Peyer's patch (tissue), 4 donors: Measurements from ENCODE around the gene PFDN6. TPM values are rescaled to one million over a fixed set of nuclear protein-coding genes. Genes with fewer than 3 reads are reported as not detected.

Experiments
- DNase-seq, 3 donors: peaks; one replicate each; pipeline ENCODE4 v3.0.0-alpha.2; 2017 to 2019
- H3K27ac ChIP-seq, 4 donors: fragments of 200-600 bp; sonication (generic); one replicate each; pipeline ENCODE4 v1.5.1; 2016 to 2019
- H3K27me3 ChIP-seq, 2 donors: fragments of 200-600 bp; sonication (generic); one replicate each; pipeline ENCODE4 v1.5.1; 2019
- H3K36me3 ChIP-seq, 3 donors: fragments of 200-600 bp; sonication (generic); one replicate each; pipeline ENCODE4 v1.5.1; 2016 to 2019
- H3K4me1 ChIP-seq, 4 donors: fragments of 200-600 bp; sonication (generic); one replicate each; pipeline ENCODE4 v1.5.1; 2016 to 2019
- H3K4me3 ChIP-seq, 4 donors: fragments of 200-600 bp; sonication (generic); 1 replicate in 3 of 4; 2 replicates in 1 of 4; pipeline ENCODE4 v1.5.1; 2016 to 2019; ENCODE audit warnings: mild to moderate bottlenecking in 1 of 4
- H3K9me3 ChIP-seq, 4 donors: fragments of 200-600 bp; sonication (generic); one replicate each; pipeline ENCODE4 v1.5.1; 2016 to 2019; ENCODE audit warnings: mild to moderate bottlenecking in 1 of 4
- POLR2A ChIP-seq, 2 donors: fragments of 450-650 bp; IDR thresholded peaks; one replicate each; pipeline ENCODE4 v1.5.1; 2017; ENCODE audit warnings: antibody characterized with exemption in 2 of 2, mild to moderate bottlenecking in 2 of 2, moderate library complexity in 2 of 2
- total RNA-seq, 4 donors: library from RNA; depleted of rRNA; stranded (reverse); fragments of >200 nt; gene quantifications; one replicate each; pipeline ENCODE4 v1.1.0, GENCODE V29; 2016
- TF ChIP-seq, protein P1 (sequence below), 6 experiments: fragments of 450-650 bp in 4 of 6; fragments of 200-600 bp in 2 of 6; sonication (generic) in 1 of 6; IDR thresholded peaks; one replicate each; pipeline ENCODE4 v1.5.1; 2017 to 2019; ENCODE audit warnings: antibody characterized with exemption in 6 of 6, mild to moderate bottlenecking in 3 of 6, moderate library complexity in 1 of 6

Gene PFDN6
- total RNA-seq, 4 donors from 2014 or later = 12.4 to 24.8 (median 14.4) TPM

DNA sequence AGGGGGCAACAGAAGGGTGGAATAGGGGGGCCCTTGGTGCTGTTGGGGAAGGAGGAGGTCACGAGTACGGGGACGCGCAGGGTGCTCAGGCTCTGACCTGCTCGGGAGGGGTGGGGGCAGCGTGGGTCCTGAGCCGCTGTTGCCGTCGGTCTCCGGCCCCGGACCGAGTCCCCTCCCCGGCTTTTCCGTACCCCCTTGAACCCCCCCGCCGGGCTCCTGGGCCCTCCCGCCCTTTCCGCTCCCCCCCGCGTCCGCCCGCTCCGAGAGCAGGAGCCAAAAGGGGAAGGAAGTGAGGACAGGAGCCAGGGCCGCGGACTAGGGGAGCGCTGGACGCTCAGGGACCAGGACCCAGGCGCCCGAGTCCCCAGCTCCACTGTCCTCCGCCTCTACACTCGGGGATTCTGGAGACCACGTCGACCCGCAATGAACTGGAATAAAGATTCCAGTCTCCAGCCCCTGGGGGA lies 9.4 kb downstream of the PFDN6 start, which contains the start of gene RGL2:
RGL2 (minus strand) TSS at position 170 of the 464 bp plus-strand sequence. CDS start 332 bp downstream, outside the sequence.
- peak; percentile 83 to 93 (median 88) for DNase-seq

DNA sequence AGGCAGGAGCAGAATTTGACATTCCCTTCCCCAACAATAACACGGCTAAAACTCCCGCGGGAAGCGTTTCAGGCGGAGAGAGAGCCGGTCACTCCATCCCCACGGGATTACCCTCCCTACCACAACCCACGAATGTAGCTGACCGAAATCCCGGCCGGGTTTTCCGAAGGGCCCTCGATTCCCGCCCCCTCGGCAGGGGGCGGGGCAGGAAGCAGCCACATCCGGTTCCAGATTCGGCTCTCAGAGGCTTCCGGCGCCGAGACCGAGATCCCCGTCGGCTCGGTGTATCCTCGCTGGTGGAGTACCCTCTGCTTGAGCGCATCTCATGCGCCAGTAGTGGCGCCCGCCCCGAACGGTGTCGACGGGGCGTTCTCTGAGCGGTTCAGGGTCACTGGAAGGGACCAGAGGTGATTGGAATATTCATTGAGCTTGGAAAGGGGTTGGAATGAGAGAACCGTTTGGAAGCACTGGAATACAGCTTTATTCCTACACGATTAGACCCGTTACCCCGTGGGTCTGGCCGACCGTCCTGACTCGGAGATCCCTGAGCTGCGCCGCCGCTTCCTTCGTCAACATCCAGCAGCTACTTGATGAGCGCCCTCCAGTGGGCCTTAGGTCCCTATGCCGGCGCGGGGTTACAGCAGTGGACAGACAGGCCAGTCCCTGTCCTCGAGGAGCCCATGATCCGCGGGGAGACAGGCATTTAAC lies 10.0 kb downstream of the PFDN6 start:
- peak overlapping the region; percentile 93 to 96 (median 95) for H3K27ac ChIP-seq
- no peaks in the 10 kb centered on the region for H3K9me3 ChIP-seq
- peak overlapping the region; percentile 69 to 89 (median 80) for H3K4me3 ChIP-seq
- peak; percentile 86 to 96 (median 94) for DNase-seq
- H3K4me1 ChIP-seq = peaks cover 0 to 22% (median 6%) of the 10 kb centered on the region in 4 donors
- H3K36me3 ChIP-seq = peaks cover 0 to 40% (median 0%) of the 10 kb centered on the region in 3 donors
- TF ChIP-seq POLR2A (IDR thresholded peaks at IDR 0.05) = peak; percentile 67 to 74
- TF ChIP-seq, protein P1, sequence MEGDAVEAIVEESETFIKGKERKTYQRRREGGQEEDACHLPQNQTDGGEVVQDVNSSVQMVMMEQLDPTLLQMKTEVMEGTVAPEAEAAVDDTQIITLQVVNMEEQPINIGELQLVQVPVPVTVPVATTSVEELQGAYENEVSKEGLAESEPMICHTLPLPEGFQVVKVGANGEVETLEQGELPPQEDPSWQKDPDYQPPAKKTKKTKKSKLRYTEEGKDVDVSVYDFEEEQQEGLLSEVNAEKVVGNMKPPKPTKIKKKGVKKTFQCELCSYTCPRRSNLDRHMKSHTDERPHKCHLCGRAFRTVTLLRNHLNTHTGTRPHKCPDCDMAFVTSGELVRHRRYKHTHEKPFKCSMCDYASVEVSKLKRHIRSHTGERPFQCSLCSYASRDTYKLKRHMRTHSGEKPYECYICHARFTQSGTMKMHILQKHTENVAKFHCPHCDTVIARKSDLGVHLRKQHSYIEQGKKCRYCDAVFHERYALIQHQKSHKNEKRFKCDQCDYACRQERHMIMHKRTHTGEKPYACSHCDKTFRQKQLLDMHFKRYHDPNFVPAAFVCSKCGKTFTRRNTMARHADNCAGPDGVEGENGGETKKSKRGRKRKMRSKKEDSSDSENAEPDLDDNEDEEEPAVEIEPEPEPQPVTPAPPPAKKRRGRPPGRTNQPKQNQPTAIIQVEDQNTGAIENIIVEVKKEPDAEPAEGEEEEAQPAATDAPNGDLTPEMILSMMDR (IDR thresholded peaks at IDR 0.05) = peak; percentile 63 to 79 (median 72)
- H3K27me3 ChIP-seq = no peaks in the 10 kb centered on the region

More for the DNA sequence above, 9.4 kb downstream of the PFDN6 start, which contains the start of gene RGL2:
- H3K27ac ChIP-seq = peak within 1 kb of the TSS; percentile 93 to 96 (median 95)
- TF ChIP-seq POLR2A (IDR thresholded peaks at IDR 0.05) = no peak
- TF ChIP-seq, protein P1 (IDR thresholded peaks at IDR 0.05) = no peak
- H3K4me3 ChIP-seq = peak within 1 kb of the TSS; percentile 69 to 89 (median 80)
- H3K4me1 ChIP-seq = peaks cover 0 to 22% (median 6%) of the 10 kb centered on the region in 4 donors
- no peaks in the 10 kb centered on the region for H3K9me3 ChIP-seq
- no peaks in the 10 kb centered on the region for H3K27me3 ChIP-seq
- H3K36me3 ChIP-seq = peaks cover 0 to 35% (median 0%) of the 10 kb centered on the region in 3 donors

DNA sequence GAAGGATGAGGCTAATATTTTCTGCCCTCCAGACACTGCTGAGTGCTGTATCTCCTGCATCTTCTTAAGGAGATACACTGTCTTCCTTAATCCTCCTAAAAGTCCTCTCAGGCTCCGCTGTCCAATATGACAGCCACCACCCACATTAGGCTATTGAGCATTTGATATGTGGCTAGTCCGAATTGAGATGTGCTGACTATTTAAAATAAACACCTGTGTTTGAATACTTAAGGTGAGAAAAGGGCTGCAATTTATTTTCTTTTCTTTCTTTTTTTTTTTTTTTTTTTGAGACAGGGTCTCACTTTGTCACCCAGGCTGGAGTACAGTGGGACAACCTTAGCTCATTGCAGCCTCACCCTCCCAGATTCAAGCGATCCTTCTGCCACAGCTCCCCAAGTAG lies 12.5 kb downstream of the PFDN6 start:
- peaks cover 0 to 50% (median 0%) of the 10 kb centered on the region in 3 donors for H3K36me3 ChIP-seq
- no peak for DNase-seq
- no peak overlapping the region for H3K27ac ChIP-seq
- H3K4me1 ChIP-seq = peaks cover 0 to 20% (median 5%) of the 10 kb centered on the region in 4 donors
- H3K27me3 ChIP-seq = no peaks in the 10 kb centered on the region
- no peaks in the 10 kb centered on the region for H3K9me3 ChIP-seq
- TF ChIP-seq, protein P1 (IDR thresholded peaks at IDR 0.05) = no peak
- TF ChIP-seq POLR2A (IDR thresholded peaks at IDR 0.05) = no peak
- no peak overlapping the region for H3K4me3 ChIP-seq

DNA sequence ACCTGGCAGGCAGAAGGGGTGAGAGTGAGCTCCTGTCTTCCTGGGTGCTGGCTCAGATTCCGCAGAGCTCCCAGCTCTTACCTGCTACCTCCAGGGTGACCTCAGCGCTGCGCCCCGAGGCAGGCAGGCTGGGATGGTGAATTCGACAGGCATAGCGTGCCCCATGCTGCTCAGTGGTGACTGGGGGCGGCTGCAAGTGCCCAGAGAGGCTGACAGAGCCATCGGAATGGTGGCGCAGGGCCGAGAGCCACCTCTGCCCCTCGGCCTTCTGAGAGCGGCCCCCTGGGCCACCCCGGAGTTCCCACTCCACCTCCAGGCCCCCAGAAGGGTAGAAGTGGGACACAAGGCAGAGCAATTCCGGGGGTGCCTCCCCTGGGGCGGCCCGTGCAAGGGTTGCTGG lies 14.8 kb downstream of the PFDN6 start:
- peaks cover 0 to 11% (median 2%) of the 10 kb centered on the region in 4 donors for H3K4me1 ChIP-seq
- H3K27ac ChIP-seq = no peak overlapping the region
- no peak for TF ChIP-seq POLR2A (IDR thresholded peaks at IDR 0.05)
- TF ChIP-seq, protein P1 (IDR thresholded peaks at IDR 0.05) = no peak
- DNase-seq = no peak
- H3K4me3 ChIP-seq = no peak overlapping the region
- H3K9me3 ChIP-seq = no peaks in the 10 kb centered on the region
- peaks cover 0 to 51% (median 0%) of the 10 kb centered on the region in 3 donors for H3K36me3 ChIP-seq
- no peaks in the 10 kb centered on the region for H3K27me3 ChIP-seq

DNA sequence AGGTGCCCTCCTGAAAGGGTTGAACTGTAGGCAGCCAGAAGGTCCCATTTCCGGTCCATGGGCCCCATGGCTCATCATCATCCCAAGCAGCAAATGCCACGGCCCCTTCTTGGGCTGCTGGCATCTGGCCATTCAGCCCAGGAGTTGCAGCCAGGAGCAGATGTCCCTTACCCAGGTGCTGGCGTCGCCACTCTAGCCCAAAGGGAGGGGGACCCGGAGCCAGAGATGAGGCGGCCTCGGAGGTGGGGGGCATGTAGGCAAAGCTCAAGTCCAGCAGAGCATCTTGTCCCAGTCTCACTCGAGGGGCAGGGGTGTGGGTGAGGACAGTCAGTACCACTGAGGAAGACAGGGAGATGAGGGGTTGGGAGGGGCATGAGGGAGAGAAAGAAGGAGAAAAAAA lies 15.7 kb downstream of the PFDN6 start:
- TF ChIP-seq, protein P1 (IDR thresholded peaks at IDR 0.05) = no peak
- TF ChIP-seq POLR2A (IDR thresholded peaks at IDR 0.05) = no peak
- H3K36me3 ChIP-seq = peaks cover 0 to 56% (median 0%) of the 10 kb centered on the region in 3 donors

More for the DNA sequence above, 15.7 kb downstream of the PFDN6 start:
- H3K27me3 ChIP-seq = no peaks in the 10 kb centered on the region
- no peak overlapping the region for H3K27ac ChIP-seq
- no peak for DNase-seq
- H3K4me1 ChIP-seq = peaks cover 0 to 8% (median 2%) of the 10 kb centered on the region in 4 donors
- no peaks in the 10 kb centered on the region for H3K9me3 ChIP-seq
- no peak overlapping the region for H3K4me3 ChIP-seq
